ENCODE data around the gene YES1. TPM values are rescaled to one million over a fixed set of nuclear protein-coding genes. Genes with fewer than 3 reads are reported as not detected.

The YES1 gene
- total RNA-seq, 1 donor from 2014 or later = 17.1 TPM

DNA sequence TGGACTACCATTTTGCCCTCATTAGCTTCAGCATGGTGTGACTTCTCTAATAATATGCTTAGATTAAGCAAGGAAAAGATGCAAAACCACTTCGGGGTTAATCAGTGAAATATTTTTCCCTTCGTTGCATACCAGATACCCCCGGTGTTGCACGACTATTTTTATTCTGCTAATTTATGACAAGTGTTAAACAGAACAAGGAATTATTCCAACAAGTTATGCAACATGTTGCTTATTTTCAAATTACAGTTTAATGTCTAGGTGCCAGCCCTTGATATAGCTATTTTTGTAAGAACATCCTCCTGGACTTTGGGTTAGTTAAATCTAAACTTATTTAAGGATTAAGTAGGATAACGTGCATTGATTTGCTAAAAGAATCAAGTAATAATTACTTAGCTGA lies 138.3 kb downstream of the YES1 start:
- Mint-ChIP-seq H3K9me3 (ENCODE audit: unreplicated experiment) (no peaks in the 10 kb centered on the region), H3K27me3 (ENCODE audit: unreplicated experiment) (no peaks in the 10 kb centered on the region), H3K27ac (ENCODE audit: unreplicated experiment) (no peak overlapping the region), H3K4me1 (ENCODE audit: low read depth, unreplicated experiment) (no peaks in the 10 kb centered on the region), H3K4me3 (ENCODE audit: unreplicated experiment) (no peak overlapping the region), H3K36me3 (ENCODE audit: unreplicated experiment) (no peaks in the 10 kb centered on the region)
- TF ChIP-seq, protein P1, sequence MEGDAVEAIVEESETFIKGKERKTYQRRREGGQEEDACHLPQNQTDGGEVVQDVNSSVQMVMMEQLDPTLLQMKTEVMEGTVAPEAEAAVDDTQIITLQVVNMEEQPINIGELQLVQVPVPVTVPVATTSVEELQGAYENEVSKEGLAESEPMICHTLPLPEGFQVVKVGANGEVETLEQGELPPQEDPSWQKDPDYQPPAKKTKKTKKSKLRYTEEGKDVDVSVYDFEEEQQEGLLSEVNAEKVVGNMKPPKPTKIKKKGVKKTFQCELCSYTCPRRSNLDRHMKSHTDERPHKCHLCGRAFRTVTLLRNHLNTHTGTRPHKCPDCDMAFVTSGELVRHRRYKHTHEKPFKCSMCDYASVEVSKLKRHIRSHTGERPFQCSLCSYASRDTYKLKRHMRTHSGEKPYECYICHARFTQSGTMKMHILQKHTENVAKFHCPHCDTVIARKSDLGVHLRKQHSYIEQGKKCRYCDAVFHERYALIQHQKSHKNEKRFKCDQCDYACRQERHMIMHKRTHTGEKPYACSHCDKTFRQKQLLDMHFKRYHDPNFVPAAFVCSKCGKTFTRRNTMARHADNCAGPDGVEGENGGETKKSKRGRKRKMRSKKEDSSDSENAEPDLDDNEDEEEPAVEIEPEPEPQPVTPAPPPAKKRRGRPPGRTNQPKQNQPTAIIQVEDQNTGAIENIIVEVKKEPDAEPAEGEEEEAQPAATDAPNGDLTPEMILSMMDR (IDR thresholded peaks at IDR 0.05; ENCODE audit: partially characterized antibody, unreplicated experiment) = no peak
- no peak for DNase-seq

- H3K27ac Mint-ChIP-seq (ENCODE audit: unreplicated experiment) = no peak overlapping the region
- no peaks in the 10 kb centered on the region for H3K27me3 Mint-ChIP-seq (ENCODE audit: unreplicated experiment)
- H3K4me3 Mint-ChIP-seq (ENCODE audit: unreplicated experiment) = no peak overlapping the region
- H3K4me1 Mint-ChIP-seq (ENCODE audit: low read depth, unreplicated experiment) = no peaks in the 10 kb centered on the region
- TF ChIP-seq, protein P1 (IDR thresholded peaks at IDR 0.05; ENCODE audit: partially characterized antibody, unreplicated experiment) = no peak
- no peak for DNase-seq
- no peaks in the 10 kb centered on the region for H3K36me3 Mint-ChIP-seq (ENCODE audit: unreplicated experiment)
- no peaks in the 10 kb centered on the region for H3K9me3 Mint-ChIP-seq (ENCODE audit: unreplicated experiment)
Observed at GRCh38 chr18:673317-673716, 138.7 kb downstream of the YES1 start.

Other genes starting within 250 kb of the YES1 start
- not detected for gene CETN1, start 231.9 kb downstream of the YES1 start, total RNA-seq (ENCODE audit: unreplicated experiment)
- 3.8 TPM for gene CLUL1, start 215.3 kb downstream of the YES1 start, total RNA-seq (ENCODE audit: unreplicated experiment)
- 15.5 TPM for gene TYMS, start 154.6 kb downstream of the YES1 start, total RNA-seq (ENCODE audit: unreplicated experiment)
- gene ENOSF1, start 99.6 kb downstream of the YES1 start, total RNA-seq (ENCODE audit: unreplicated experiment) = 9.7 TPM
- gene ADCYAP1, start 92.6 kb upstream of the YES1 start, total RNA-seq (ENCODE audit: unreplicated experiment) = 16.9 TPM

All from glutamatergic neuron (in vitro differentiated cells).